ENCODE measurements around the gene ZC2HC1B.
A peak's percentile ranks its signal among the peaks of the same experiment; 100 is the strongest.

The ZC2HC1B gene

DNA sequence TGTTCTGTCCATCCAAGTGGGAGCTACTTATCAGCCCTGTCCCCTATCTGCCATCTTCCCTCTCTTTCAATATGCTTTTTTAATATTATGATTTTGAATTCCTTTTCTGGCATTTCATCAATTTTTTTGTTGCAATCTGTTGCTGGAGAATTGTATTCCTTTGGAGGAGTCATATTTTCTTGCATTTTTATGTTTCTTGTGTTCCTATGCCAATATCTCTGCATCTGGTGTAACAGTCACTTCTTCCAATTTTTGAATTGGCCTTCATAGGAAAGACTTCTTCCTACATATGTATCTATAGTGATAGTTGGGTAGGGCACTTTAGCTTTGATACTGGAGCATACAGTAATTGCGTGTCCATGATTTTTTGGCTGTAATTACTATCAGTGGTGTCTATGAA is 70.1 kb downstream of the ZC2HC1B start:
- DNase-seq (ENCODE audit: low read depth in 3 of 3), result no peak

DNA sequence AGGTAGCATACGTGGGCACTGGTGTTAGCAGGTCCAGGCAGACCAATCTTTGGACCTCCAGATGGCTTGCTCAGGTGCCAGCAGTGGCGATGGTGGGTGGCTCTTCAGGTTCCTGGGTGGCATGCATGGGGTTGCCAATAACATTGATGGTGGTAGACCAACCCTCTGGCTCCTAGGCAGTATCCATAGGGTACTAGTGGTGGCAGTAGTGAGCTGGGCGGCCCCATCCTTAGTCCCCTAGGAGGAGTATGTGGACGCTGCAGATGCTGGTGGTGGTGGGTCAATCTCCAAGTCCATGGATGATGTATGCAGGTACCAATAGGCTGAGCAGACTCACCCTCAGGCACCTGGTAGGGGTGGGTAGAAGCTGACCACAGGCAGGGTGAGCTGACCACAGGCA is 70.6 kb downstream of the ZC2HC1B start:
- no peak for DNase-seq (ENCODE audit: low read depth in 3 of 3)

DNA sequence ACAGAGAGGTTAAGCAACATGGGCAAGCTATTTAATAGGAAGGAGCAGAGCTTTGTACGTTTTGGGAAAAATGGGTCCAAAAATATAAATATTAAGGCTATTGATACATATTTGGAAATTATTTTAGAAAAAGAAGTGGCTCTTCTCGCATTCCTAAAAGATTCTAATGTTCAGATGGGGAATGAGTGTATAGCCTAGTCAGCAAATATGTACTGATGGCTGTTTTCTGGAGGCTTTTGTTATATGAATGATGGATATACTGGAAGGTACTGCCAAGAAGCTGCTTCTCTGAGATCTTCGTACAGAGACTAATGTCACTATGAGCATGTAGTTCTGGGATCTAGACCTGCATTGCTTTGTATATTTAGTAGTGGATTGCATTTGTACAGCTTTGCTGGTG is 72.1 kb downstream of the ZC2HC1B start:
- DNase-seq (ENCODE audit: low read depth in 3 of 3), result no peak

DNA sequence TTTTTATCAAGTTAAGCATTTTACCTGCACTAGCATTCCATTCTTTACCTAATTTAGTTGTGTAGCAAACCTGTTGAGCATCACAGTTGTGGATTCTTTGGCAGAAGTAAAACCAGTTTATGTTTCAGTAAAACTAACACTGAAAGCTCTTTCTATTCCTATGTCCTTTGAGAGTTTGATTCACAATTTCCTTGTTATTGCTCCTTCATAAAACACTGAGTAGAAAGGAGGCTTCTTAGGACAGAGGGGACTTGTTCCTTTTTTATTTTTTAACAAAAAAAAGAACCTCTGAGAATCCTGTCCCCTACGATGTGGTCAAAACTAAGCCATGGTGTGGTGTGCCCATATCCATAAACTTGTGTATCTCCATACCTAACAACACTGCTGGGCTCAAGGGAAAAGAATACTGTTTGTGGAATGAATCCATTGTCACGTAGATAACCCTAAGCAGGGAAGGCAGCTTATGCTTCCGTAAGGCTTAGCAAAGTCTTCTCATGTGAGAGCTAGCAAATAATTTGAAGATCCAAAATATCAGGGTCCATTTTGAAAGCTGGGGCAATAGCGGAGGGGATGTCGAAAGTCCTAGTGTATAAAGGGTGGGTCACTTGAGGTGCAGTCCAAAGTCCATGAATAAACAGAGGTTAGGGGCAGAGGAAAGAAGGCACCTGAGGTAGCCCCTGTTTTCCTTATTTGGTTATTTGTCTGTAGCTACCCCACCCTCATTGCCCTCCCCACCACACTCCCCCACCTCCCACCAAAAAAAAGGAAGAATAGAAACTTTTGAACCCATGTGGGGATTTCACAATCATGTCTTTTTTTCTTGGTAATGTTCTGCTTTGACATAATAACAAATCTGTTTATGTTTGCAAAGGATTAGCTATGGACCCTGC is 72.7 kb downstream of the ZC2HC1B start:
- no peak for DNase-seq (ENCODE audit: low read depth in 3 of 3)

DNA sequence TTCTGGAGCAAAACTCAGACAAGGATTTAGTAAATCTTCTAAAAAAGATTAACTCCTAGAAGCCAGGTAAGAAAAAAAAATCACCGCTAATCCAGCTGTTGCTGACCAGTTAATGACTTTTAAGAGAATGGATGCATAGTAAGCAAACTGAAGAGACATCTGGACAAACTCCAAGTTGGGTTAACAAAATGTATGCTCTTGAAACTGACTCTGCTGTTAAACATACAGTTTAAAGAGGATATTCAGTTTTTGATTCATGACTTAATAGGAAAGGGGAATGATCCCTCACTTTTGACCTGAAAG is 73.3 kb downstream of the ZC2HC1B start:
- no peak for DNase-seq (ENCODE audit: low read depth in 3 of 3)

DNA sequence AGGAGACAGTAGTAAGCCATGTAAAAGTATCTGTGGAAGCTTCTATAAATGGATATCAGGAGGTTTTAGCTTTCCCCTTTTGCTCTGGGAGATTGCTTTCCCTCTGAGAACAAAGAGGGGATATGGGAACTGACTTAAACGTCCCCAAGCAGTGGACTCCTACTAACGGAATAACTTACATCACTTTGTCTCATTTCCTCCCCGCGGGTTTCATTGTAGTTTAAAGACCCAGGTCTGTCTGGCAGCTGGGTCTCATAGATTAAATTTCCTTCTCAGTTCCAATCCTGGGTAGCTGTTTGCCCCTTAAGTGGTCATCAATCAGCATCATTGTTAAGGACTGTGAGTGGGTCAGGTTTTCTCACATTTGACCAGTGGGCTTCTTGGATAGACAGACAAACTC is 75.1 kb downstream of the ZC2HC1B start:
- DNase-seq (ENCODE audit: low read depth in 3 of 3), result no peak

DNA sequence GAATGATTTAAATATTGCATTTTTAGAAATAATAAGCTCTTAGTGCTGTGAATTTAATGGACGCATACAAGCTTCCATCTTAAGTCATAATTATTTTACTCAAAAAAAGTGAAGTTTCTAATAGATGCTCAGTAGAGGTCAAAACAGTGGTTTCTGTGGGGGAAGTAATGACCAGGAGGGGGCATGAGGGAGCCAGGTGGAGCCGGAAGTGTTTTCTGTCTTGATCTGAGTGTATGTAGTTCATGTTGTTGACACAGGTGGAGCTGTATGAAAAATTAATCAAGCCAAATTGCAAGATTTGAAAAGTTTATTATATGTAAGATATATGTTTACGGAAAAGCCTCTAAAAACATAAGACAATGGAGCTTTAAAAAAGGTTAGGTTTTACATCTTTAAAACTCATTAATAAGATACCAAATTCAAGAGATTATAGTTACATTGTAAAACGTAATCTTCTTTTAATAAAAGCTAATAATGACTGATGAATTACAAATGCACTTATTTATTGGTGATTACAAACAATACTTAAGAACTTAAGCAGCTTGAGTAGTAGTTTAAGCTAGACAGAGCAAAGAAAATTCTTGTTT is 75.8 kb downstream of the ZC2HC1B start:
- DNase-seq (ENCODE audit: low read depth in 3 of 3), result peak in 2 of 3 experiments; percentile 14 to 32

DNA sequence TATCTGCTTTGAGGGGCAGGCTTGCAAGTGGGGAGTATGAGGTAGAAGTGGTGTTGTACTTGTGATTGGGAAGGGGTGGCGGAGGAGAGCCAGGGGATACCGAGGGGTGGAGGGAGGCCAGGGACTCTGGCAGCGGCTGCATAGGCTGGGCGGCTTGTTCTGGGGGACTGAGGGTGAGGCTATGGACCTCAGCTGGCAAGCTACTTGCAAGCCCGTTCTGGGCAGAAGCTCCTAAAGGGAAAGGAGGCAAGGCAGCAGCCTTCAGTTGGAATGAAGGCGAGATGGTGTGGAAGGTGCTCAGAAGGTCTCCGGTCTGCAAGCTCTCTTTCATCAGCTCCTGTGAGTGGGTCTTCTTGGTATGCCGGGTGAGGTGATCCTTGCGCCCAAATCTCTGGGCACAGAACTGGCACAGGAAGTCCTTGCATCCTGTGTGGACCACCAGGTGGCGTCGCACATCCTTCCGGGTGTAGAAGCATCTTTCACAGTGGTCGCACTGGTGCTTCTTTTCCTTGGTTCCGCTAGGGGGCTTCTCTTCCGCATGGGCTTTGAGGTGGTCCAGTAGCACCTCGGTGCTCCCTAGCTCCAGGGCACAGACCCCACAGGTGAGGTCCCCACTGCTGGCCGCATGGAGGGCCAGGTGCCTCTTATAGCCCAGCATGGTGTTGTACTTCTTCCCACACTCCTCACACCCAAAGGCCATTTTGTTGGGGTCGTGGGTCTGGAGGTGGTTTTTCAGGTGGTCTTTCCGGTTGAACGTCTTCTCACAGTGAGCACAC is 77.8 kb downstream of the ZC2HC1B start:
- peak; percentile 16 to 28 (median 18) for DNase-seq (ENCODE audit: low read depth in 3 of 3)

DNA sequence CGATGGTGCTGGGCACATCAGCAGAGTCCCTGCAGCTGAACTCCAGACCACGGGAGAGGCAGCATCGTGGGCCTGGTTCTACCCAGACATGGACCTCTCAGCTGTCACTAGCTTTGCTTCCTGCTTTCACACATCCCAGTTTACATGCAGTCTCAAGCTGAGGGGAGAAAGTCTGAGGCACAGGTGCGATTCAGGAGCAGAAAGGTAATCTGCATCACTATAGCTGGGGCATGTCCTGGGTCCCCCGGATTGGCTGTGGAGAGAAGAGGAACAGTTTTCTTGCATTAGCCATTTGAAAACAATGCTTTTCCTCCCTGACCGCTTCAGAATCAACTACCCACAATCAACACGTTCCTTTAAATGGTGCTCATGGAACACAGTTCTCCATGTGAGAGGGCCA is 83.9 kb downstream of the ZC2HC1B start:
- DNase-seq (ENCODE audit: low read depth in 3 of 3), result no peak

DNA sequence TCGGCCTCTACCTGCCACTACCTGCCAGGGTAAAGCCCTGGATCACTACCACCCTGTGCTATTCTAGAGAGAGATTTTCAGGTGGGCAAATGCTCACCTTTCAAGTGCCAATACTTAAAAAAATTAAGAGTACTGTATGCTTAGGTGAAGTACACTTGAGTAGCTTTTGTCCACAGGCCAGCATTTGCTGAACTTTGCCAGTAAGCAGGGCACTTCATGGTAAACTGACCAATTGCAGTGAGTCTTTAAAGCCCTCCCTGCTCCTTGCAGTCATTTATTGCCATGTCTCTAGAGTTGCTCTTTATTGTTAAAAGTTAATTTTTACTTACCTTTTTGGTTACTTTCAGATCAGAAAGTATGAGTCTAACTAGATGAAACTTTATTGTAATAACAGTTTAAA is 85.3 kb downstream of the ZC2HC1B start:
- DNase-seq (ENCODE audit: low read depth in 3 of 3), result no peak

DNA sequence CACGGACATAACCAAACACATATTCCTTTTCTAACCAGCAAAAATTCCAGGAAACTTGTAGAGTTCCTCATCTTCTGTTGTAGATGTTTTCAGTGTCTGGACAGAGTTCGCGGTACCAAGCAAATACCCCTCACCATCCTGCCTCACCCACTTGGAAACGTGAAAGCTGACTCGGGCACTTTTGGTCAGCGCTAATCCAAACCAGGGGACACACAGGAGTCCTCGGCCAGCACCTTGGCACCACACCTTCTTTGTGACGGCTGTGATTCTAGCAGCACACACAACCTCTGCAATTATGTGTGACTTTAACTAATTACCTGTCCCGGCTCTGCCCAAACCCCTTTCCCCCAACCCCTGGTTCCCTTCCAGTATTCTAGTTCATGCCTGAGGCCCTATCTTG is 85.7 kb downstream of the ZC2HC1B start:
- no peak for DNase-seq (ENCODE audit: low read depth in 3 of 3)

DNA sequence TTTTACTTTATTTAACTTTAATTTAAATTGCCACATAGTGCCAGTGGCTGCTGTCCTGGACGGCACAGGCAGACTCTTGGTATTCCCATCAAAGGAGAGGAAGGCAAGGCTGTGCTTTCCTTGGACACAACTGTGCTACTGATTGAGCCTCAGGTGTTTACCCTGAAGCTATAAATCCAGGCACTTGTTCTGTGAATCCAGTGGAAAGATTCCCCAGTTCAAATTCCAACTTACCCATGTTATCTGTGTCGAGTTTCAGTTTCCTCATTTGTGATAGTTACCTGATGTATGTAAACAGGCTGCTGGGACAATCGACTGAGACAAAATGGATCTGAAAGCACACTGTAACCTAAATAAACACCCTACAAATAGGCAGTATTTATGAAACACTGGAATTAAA is 86.6 kb downstream of the ZC2HC1B start:
- DNase-seq (ENCODE audit: low read depth in 3 of 3), result no peak

DNA sequence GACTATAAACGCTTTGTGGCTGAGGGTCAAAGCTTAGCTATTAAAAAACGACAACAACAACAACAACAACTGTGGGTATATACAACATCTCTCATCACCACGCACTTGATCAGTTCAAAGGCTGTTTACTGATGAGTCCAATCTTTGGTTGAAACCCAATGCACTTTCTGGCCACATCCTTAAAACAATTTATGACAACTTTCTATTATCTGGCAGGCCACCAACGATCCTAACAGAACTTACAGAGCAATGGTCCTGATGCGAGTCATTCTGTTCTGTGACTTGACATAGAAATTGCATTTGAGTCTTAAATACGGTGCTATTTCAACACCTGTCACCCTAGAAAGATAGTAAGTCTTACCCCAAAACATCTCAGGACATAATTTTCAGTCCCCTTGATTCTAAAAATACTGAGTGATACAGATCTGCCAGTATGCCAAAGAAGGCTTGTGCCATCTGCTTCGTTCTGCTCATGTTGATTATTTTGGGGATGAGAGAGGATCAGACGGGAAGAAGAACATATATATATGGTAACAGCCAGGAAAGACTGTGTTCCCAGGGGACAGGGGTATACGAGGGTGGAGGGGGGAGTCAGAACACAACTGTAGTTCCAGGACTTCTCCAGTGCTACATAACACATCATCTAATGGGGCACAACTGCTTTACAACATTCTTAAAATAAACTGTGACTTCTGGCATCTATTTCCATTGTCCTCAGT is 87.9 kb downstream of the ZC2HC1B start:
- no peak for DNase-seq (ENCODE audit: low read depth in 3 of 3)

DNA sequence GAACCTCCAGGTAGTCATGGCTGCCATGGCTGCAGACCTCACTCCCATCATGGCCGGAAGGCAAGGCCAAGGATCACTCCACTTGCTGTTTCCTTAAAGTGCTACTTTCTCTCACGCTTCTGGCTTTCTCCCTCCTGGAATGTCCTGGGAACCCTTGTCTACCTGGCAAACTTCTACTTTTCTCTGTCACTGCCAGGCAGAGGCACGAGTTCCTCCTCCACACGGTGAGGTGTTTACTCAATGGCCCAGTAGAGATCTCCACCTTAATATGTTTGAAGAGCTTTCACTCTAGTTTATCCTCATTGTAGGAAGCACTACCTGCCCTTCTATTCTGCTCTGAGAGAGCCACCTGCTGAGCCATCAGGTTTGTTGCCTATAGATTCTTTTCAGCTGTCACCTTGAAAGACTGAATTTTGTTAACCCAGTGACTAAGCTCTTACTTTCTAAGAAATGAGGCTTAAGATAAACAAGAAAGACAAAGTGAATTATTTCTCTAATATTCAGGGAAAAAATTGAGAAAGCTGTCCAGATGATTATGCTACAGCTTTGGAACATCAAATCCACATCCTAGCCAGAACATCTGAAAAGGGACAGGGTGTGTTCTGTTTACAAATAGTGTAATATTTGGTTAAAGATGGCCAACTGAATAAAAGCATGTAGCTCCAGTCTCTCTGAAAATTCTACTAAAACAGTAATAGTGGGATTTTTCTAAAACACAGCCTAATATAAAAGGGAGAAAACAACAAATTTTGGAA is 88.8 kb downstream of the ZC2HC1B start:
- DNase-seq (ENCODE audit: low read depth in 3 of 3), result no peak

DNA sequence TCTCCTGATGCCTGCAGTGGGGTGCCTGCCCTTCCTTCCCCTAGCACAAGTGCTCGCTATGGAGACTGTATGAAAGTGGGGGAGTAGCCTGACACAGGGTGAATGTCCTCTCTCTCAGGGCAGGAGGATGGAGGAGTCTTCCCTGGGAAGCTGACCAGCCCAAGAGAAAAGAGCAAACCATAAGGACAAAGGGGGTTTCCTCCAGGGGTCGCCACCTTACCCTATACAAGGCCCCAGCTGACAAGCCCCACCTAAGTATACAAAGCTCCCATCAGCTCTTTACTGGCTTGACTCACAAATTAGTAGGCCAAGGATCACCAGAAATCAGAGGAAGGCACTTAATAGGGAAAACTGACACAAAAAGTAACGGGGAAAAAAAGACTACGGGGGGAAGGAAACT is 89.6 kb downstream of the ZC2HC1B start:
- DNase-seq (ENCODE audit: low read depth in 3 of 3), result no peak

DNA sequence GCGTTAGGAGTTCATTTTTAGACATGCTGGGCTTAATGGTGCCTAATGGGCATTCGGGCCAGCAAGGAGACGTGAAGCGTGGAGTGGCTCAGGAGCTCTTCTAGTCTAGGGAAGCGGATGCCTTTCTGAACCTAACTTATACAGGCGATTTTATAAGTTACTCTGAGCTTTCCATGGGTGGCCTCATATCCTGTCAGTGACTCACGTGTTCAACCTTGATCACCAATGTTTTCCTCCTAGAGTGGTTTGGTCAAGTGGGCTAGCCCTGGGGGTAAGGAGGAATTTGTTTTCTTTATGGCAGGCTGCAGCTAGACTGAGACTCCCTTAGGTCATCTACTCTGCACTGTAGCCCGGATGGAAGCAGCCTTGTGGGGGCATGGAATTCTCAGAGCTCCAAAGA is 91.7 kb downstream of the ZC2HC1B start:
- no peak for DNase-seq (ENCODE audit: low read depth in 3 of 3)

DNA sequence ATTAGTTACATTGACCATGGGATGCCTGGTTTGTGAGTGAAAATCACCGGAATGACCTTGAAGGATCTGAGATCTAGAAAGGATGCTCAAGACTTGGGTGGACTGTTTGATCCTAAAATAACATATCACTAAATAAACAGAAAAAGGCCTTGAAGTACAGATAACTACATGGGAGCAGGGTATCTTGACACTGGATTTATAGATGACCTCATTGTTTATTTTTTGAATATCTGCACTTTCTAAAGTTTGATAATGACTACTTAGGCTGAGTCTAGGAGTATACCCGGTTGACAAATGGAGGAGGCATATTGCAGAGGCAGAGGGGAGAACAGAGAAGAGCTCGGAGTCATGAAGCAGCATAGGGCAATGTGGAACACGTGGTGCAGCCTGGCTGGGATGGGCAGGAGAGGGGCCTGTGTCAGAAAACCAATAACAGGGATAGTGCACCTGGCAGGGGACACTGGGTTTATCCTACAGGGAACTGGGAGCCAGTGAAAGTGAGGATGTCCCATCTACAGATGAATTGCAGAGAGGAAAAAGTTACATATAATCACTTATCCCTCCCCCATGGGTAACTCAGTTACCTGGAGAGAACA is 93.5 kb downstream of the ZC2HC1B start:
- no peak for DNase-seq (ENCODE audit: low read depth in 3 of 3)

DNA sequence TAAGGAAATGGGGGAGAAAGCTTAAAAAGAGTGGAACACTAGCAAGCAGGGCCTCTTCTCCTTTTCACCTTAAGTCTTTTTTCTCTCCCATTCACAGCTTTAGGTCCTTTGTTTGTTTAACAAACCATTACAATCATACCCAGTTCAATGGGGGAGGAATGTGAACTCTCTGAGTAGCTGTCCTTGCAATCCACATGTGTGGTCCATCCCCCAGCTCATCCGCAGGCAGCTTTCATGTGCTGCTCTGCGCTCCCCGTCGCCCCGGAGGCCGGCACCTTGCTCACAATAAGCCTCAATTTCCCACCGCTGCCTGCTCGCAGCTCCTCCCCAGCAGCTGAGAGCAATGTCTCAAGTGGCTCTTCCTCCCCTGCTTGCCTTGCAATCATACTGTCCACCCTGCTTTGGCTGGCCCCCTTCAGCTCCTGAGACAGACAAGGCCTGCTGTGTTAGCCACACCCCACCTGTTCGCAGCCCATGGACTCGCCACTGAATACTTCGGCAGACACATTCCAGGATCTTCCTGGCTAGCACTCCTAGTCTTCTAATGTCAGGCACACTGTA is 94.6 kb downstream of the ZC2HC1B start:
- no peak for DNase-seq (ENCODE audit: low read depth in 3 of 3)

DNA sequence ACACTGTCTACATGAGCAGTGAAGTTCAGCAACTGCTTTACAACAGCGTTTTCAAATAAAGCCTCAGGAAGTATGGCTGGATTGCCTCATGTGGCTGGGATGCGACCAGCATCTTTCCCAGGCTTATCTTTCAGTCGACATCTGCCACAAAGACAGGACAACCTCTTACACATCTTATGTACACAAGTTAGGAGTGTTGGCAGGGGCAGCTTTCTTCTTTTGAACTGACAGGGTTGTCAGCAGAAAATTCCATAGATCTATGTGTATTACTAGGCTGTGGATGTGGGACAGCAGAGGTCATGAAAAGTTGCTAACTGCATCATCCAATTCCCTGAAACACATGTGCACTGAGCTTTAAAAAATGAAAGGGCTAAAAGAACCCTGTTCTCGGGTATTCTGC is 95.7 kb downstream of the ZC2HC1B start:
- DNase-seq (ENCODE audit: low read depth in 3 of 3), result no peak

DNA sequence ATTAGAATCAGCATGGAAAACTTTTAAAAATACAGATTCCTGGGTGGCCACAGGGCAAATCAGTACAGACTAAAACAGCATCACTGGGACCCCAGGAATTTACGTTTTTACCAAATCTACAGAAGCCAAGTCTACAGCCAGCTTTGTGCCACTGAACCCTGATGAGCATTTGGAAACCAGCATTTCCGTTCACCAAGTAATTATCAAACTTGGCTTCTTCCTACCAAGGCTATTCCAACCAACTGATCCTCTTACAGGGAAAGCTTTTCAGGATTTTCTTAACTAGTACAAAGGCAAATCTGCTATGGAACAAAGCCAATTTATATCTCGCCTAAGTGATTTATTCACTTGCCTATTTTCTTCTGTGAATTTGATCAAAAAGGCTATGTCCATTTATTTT is 96.8 kb downstream of the ZC2HC1B start:
- no peak for DNase-seq (ENCODE audit: low read depth in 3 of 3)
